GM12878 (cell line): ENCODE measurements around the gene LRRC26. TPM values are rescaled to one million over a fixed set of nuclear protein-coding genes. Genes with fewer than 3 reads are reported as not detected.

ENCODE experiments used
- ATAC-seq: fragments of 200-7000 bp; cut with Tn5 transposase; 3 replicates; pipeline ENCODE4 v1.9.1; 2020; ENCODE audit warnings: mild to moderate bottlenecking, moderate library complexity
- BruUV-seq: library from RNA; stranded (reverse); fragments of 400-500 nt; replicated peaks from 2 replicates; lab custom pipeline; 2021; lab: Mats Ljungman, UMichigan
- CTCF ChIA-PET: fragments of 300-600 bp; sonication (Branson Sonifier 250); formaldehyde crosslinking; extraction: SDS; loops from one replicate; lab custom pipeline; 2021; ENCODE audit warnings: inconsistent platforms; lab: Yijun Ruan, JAX
- POLR2A ChIA-PET: fragments of 350-600 bp; formaldehyde crosslinking; extraction: SDS; loops from one replicate; lab custom pipeline; 2021; ENCODE audit warnings: inconsistent platforms; lab: Charles Lee
- RAD21 ChIA-PET: fragments of 300-600 bp; sonication (Branson Sonifier 250); formaldehyde crosslinking; loops from one replicate; lab custom pipeline; 2023; ENCODE audit warnings: antibody characterized with exemption; ENCODE audit not compliant: unreplicated experiment; lab: Charles Lee
- SMC1A ChIA-PET: fragments of 300-600 bp; sonication (Branson Sonifier 250); formaldehyde crosslinking; loops from one replicate; lab custom pipeline; 2023; ENCODE audit not compliant: unreplicated experiment, uncharacterized antibody; lab: Charles Lee
- DNase-seq: peaks from one replicate; pipeline ENCODE4 v3.0.0-alpha.2; 2011; ENCODE audit warnings: low read depth, low spot score
- FAIRE-seq: peaks from 3 replicates; lab custom pipeline; 2011; peaks lifted over from hg19 to GRCh38; lab: Jason Lieb, UNC
- H2AFZ ChIP-seq: 2 replicates; pipeline ENCODE4 v1.6.0; 2011; ENCODE audit warnings: low read depth, low read length, control low read depth; ENCODE audit not compliant: control insufficient read depth
- H3K27ac ChIP-seq: 2 replicates; pipeline ENCODE4 v1.5.1; 2011; ENCODE audit warnings: control low read depth; ENCODE audit not compliant: control insufficient read depth, insufficient read depth
- H3K27me3 ChIP-seq, 2 experiments: replicated peaks in 1 of 2; 2 replicates each; pipeline versions ENCODE4 v1.6.0 to v1.6.1; 2011; ENCODE audit warnings: low read length in 1 of 2; ENCODE audit not compliant: control insufficient read depth in 2 of 2, insufficient read depth in 2 of 2
- H3K36me3 ChIP-seq, 2 experiments: 2 replicates each; pipeline ENCODE4 v1.5.1; 2011; ENCODE audit warnings: low read length in 1 of 2; ENCODE audit not compliant: control insufficient read depth in 2 of 2, insufficient read depth in 2 of 2
- H3K4me1 ChIP-seq: 2 replicates; pipeline ENCODE4 v1.6.1; 2011; ENCODE audit warnings: mild to moderate bottlenecking, low read length, moderate library complexity, mixed read lengths; ENCODE audit not compliant: control insufficient read depth, insufficient read depth
- H3K4me2 ChIP-seq: 2 replicates; pipeline ENCODE4 v1.6.0; 2011; ENCODE audit warnings: control low read depth; ENCODE audit not compliant: control insufficient read depth, insufficient read depth
- H3K4me3 ChIP-seq: fragments of 200-600 bp; sonication (generic); 2 replicates; pipeline ENCODE4 v1.5.1; 2016
- H3K79me2 ChIP-seq: 2 replicates; pipeline ENCODE4 v1.6.0; 2011; ENCODE audit warnings: low read length; ENCODE audit not compliant: control insufficient read depth, insufficient read depth
- H3K9ac ChIP-seq: 2 replicates; pipeline ENCODE4 v1.8.0; 2011; ENCODE audit warnings: low read length, control low read depth, mixed read lengths; ENCODE audit not compliant: control insufficient read depth, insufficient read depth
- H3K9me3 ChIP-seq: replicated peaks from 3 replicates; pipeline ENCODE4 v1.5.1; 2011; ENCODE audit warnings: mild to moderate bottlenecking, low read length; ENCODE audit not compliant: control insufficient read depth, insufficient read depth
- H4K20me1 ChIP-seq: 2 replicates; pipeline ENCODE4 v1.6.0; 2011; ENCODE audit not compliant: control insufficient read depth, insufficient read depth
- ATF7 ChIP-seq: fragments of 450-650 bp; IDR thresholded peaks from 2 replicates; pipeline ENCODE4 v1.6.1; 2016; ENCODE audit warnings: low read depth, mild to moderate bottlenecking
- CBX3 ChIP-seq: fragments of 200-600 bp; sonication (generic); IDR thresholded peaks from 2 replicates; pipeline ENCODE4 v1.6.1; 2016; ENCODE audit warnings: low read depth, borderline replicate concordance
- CREB1 ChIP-seq: IDR thresholded peaks from 2 replicates; pipeline ENCODE4 v1.6.1; 2012; ENCODE audit warnings: low read depth, mild to moderate bottlenecking, inconsistent platforms
- DPF2 ChIP-seq: fragments of 450-650 bp; IDR thresholded peaks from 2 replicates; pipeline ENCODE4 v1.6.1; 2017; ENCODE audit warnings: mild to moderate bottlenecking
- FOS ChIP-seq: IDR thresholded peaks from 3 replicates; pipeline ENCODE4 v1.6.1; 2011; ENCODE audit warnings: borderline replicate concordance; ENCODE audit not compliant: insufficient read length; ENCODE audit errors: extremely low read depth
- HDGF ChIP-seq: fragments of 450-650 bp; IDR thresholded peaks from 2 replicates; pipeline ENCODE4 v1.6.1; 2016; ENCODE audit warnings: antibody characterized with exemption
- IKZF2 ChIP-seq, 2 experiments: fragments of 450-650 bp; IDR thresholded peaks; 2 replicates each; pipeline ENCODE4 v1.6.1; 2017; ENCODE audit warnings: mild to moderate bottlenecking in 2 of 2, moderate library complexity in 2 of 2
- PRDM15 ChIP-seq: fragments of 450-650 bp; formaldehyde crosslinking; IDR thresholded peaks from 2 replicates; pipeline ENCODE4 v1.4.0; 2020; ENCODE audit warnings: mild to moderate bottlenecking, moderate library complexity
- RAD51 ChIP-seq: fragments of 450-650 bp; IDR thresholded peaks from 2 replicates; pipeline ENCODE4 v1.6.1; 2016; ENCODE audit warnings: moderate library complexity, mild to moderate bottlenecking, inconsistent platforms
- RUNX3 ChIP-seq: IDR thresholded peaks from 2 replicates; pipeline ENCODE4 v1.6.1; 2012; ENCODE audit warnings: low read length, inconsistent platforms
- SPI1 ChIP-seq: IDR thresholded peaks from 2 replicates; pipeline ENCODE4 v1.6.1; 2011; ENCODE audit warnings: low read depth, mild to moderate bottlenecking, low read length, moderate library complexity, borderline replicate concordance; ENCODE audit not compliant: insufficient read depth
- TARDBP ChIP-seq: IDR thresholded peaks from 2 replicates; pipeline ENCODE4 v1.6.1; 2016; ENCODE audit warnings: borderline replicate concordance
- TCF3 ChIP-seq: IDR thresholded peaks from 2 replicates; pipeline ENCODE4 v1.6.1; 2012; ENCODE audit warnings: low read depth, mild to moderate bottlenecking, low read length, borderline replicate concordance; ENCODE audit not compliant: insufficient read depth
- TCF7 ChIP-seq: IDR thresholded peaks from 2 replicates; pipeline ENCODE4 v1.6.1; 2014; ENCODE audit warnings: antibody characterized with exemption, borderline replicate concordance
- ZNF207 ChIP-seq: fragments of 450-650 bp; IDR thresholded peaks from 2 replicates; pipeline ENCODE4 v1.6.1; 2014; ENCODE audit warnings: antibody characterized with exemption, mild to moderate bottlenecking, borderline replicate concordance
- ZNF687 ChIP-seq: fragments of 450-650 bp; IDR thresholded peaks from 2 replicates; pipeline ENCODE4 v1.6.1; 2017; ENCODE audit warnings: mild to moderate bottlenecking, moderate library complexity
- WGBS: methylation state at CpG from one replicate; pipeline ENCODE4 v1.1.6; 2016; ENCODE audit warnings: low lambda C conversion rate; ENCODE audit not compliant: insufficient replicate concordance, insufficient coverage; ENCODE audit errors: missing lambda C conversion rate; 5-methylcytosine and 5-hydroxymethylcytosine counted together
- in situ Hi-C: fragments of 300-500 bp; cut with MboI; formaldehyde crosslinking; loops from 9 replicates; pipeline ENCODE4 v1.14.3; 2018; ENCODE audit warnings: mixed read lengths
- intact Hi-C: fragments of 100-400 bp; cut with micrococcal nuclease; formaldehyde crosslinking; loops from one replicate; pipeline ENCODE4 v1.14.2; 2022; ENCODE audit not compliant: unreplicated experiment
- polyA plus RNA-seq, 11 experiments: library from polyadenylated mRNA; depleted of rRNA in 4 of 11; unstranded in 6 of 11; stranded (reverse) in 5 of 11; fragments of >200 nt; fragmentation: Nextera tagmentation in 4 of 11; fragmentation: Illumina TruSeq in 1 of 11; extraction: Ambion mirVana in 4 of 11; extraction: Trizol in 1 of 11; gene quantifications; 1 replicate in 1 of 11; 2 replicates in 10 of 11; pipeline versions ENCODE4 v1.2.1 to v1.2.3, GENCODE V29; 2011 to 2016; ENCODE audit warnings: inconsistent platforms in 2 of 11, missing spikeins in 2 of 11, low read depth in 1 of 11
- total RNA-seq, 4 experiments: library from RNA; depleted of rRNA in 3 of 4; stranded (reverse); fragments of >200 nt in 3 of 4; fragmentation: Illumina TruSeq in 1 of 4; extraction: Trizol in 1 of 4; gene quantifications; 2 replicates each; pipeline versions ENCODE4 v1.2.1 to v1.2.3, GENCODE V29; 2013 to 2021

LRRC26 gene
- total and polyA plus RNA-seq, 10 of the 15 experiments (the other 5 are each of a cell fraction or from before 2014, with no cell fraction given): 0.29 to 0.91 (median 0.64) TPM; not detected in 5

- no peak for TF ChIP-seq ZNF687
- no peak for TF ChIP-seq IKZF2 (IDR thresholded peaks at IDR 0.05)
- no peak for TF ChIP-seq DPF2
- TF ChIP-seq, all 136 proteins: peak for 0
These were observed 16.1 kb upstream of the LRRC26 start (continued) for GRCh38 chr9:137185921-137186320.

- Histone ChIP-seq H3K4me1 (peaks cover 22% of the 10 kb centered on the region), H3K9ac (no peak overlapping the region), H3K9me3 (no peaks in the 10 kb centered on the region), H3K79me2 (peaks cover 30% of the 10 kb centered on the region), H2AFZ (no peak overlapping the region), H3K36me3 (peaks cover 7 to 25% of the 10 kb centered on the region in 2 experiments), H3K27me3 (no peaks in the 10 kb centered on the region), H3K4me3 (no peak overlapping the region), H3K27ac (no peak overlapping the region), H4K20me1 (peaks cover 7% of the 10 kb centered on the region; the same call in 1 of the 2 replicates), H3K4me2 (no peak overlapping the region)
- no peak for DNase-seq
- no TSS peak for BruUV-seq
- ChIA-PET POLR2A (no interaction called here), RAD21 (no interaction called here), SMC1A (no interaction called here), CTCF (no interaction called here)
- ATAC-seq: no peak
- in situ Hi-C loops (no loop called here), intact Hi-C loops (loop anchor here (5.0 kb wide), 2 partner anchors 37 to 58 kb away; partner anchors contain the start of gene RNF208)
- 90% methylated on average over 46 of the region's 48 CpGs for WGBS
- FAIRE-seq: no peak
- TF ChIP-seq TCF3: no peak
- no peak for TF ChIP-seq CBX3
- TF ChIP-seq FOS: no peak
- TF ChIP-seq TARDBP: no peak
- no peak for TF ChIP-seq SPI1
- no peak for TF ChIP-seq ATF7
- no peak for TF ChIP-seq HDGF
- no peak for TF ChIP-seq RUNX3
- no peak for TF ChIP-seq TCF7
- no peak for TF ChIP-seq PRDM15 (CRISPR knock-in tag)
- no peak for TF ChIP-seq CREB1
- TF ChIP-seq ZNF207: no peak
- no peak for TF ChIP-seq RAD51
These were observed 15.2 kb upstream of the LRRC26 start for GRCh38 chr9:137184881-137185660.
